ENCODE results near the gene ZNF831. TPM values are rescaled to one million over a fixed set of nuclear protein-coding genes. Genes with fewer than 3 reads are reported as not detected.

The ZNF831 gene
- polyA plus RNA-seq (2012; rRNA removed), result not detected in 2 replicates
- polyA plus RNA-seq (2012; cell fraction: cytosol; rRNA removed), result not detected in 2 replicates
- not detected in 2 replicates for polyA plus RNA-seq (2012; cell fraction: nucleus; rRNA removed)

- H3K9me2 ChIP-seq, result no peaks in the 10 kb centered on the region
- no peaks in the 10 kb centered on the region for H3K4me1 ChIP-seq (ENCODE audit: control insufficient read depth in 1 of 2, insufficient read depth in 2 of 2, low read depth in 1 of 2, low read length in 1 of 2)
- no peak within 1 kb of the TSS for H2AFZ ChIP-seq (ENCODE audit: low read depth)
- H3K9me3 ChIP-seq, result no peaks in the 10 kb centered on the region
- DNase-seq, result no peak
- no peak within 1 kb of the TSS for H3K4me2 ChIP-seq
- no peaks in the 10 kb centered on the region for H3K79me2 ChIP-seq (ENCODE audit: insufficient read depth)
- H3K27me3 ChIP-seq (ENCODE audit: insufficient read depth), result no peaks in the 10 kb centered on the region; the same call in 1 of the 2 replicates
- ChIA-PET CTCF (interaction anchor here (1.9 kb wide), 1 partner anchor 76 kb away, joined by 5 read pairs; no protein-coding TSS in a partner anchor), POLR2A (no interaction called here)
- TF ChIP-seq FOSL2 (IDR thresholded peaks at IDR 0.05; ENCODE audit: borderline replicate concordance, low read depth) (no peak), RCOR1 (IDR thresholded peaks at IDR 0.05; ENCODE audit: low read length) (no peak), USF1 (IDR thresholded peaks at IDR 0.05; ENCODE audit: borderline replicate concordance, low read depth) (no peak), GATA2 (CRISPR knock-in tag; IDR thresholded peaks at IDR 0.05) (no peak), RAD21 (IDR thresholded peaks at IDR 0.05; ENCODE audit: low read length) (no peak), GABPA (IDR thresholded peaks at IDR 0.05; ENCODE audit: low read depth) (no peak)
- TF ChIP-seq, protein P1, sequence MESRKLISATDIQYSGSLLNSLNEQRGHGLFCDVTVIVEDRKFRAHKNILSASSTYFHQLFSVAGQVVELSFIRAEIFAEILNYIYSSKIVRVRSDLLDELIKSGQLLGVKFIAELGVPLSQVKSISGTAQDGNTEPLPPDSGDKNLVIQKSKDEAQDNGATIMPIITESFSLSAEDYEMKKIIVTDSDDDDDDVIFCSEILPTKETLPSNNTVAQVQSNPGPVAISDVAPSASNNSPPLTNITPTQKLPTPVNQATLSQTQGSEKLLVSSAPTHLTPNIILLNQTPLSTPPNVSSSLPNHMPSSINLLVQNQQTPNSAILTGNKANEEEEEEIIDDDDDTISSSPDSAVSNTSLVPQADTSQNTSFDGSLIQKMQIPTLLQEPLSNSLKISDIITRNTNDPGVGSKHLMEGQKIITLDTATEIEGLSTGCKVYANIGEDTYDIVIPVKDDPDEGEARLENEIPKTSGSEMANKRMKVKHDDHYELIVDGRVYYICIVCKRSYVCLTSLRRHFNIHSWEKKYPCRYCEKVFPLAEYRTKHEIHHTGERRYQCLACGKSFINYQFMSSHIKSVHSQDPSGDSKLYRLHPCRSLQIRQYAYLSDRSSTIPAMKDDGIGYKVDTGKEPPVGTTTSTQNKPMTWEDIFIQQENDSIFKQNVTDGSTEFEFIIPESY (IDR thresholded peaks at IDR 0.05; ENCODE audit: borderline replicate concordance, low read depth), result no peak
- TF ChIP-seq, protein P2, sequence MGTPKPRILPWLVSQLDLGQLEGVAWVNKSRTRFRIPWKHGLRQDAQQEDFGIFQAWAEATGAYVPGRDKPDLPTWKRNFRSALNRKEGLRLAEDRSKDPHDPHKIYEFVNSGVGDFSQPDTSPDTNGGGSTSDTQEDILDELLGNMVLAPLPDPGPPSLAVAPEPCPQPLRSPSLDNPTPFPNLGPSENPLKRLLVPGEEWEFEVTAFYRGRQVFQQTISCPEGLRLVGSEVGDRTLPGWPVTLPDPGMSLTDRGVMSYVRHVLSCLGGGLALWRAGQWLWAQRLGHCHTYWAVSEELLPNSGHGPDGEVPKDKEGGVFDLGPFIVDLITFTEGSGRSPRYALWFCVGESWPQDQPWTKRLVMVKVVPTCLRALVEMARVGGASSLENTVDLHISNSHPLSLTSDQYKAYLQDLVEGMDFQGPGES (IDR thresholded peaks at IDR 0.05; ENCODE audit: low read depth, low read length), result no peak
- H3K4me3 ChIP-seq (ENCODE audit: low read depth in 2 of 2, low read length in 1 of 2), result no peak within 1 kb of the TSS
- no peak within 1 kb of the TSS for H3K27ac ChIP-seq (ENCODE audit: low read depth in 2 of 2, low read length in 1 of 2)
- no peaks in the 10 kb centered on the region for H3K36me3 ChIP-seq (replicated peaks in 1 of 2; ENCODE audit: control insufficient read depth in 1 of 2, insufficient read depth in 2 of 2, low read length in 1 of 2)
- H3F3A ChIP-seq (replicated peaks; ENCODE audit: insufficient read depth), result no peaks in the 10 kb centered on the region
- no peak within 1 kb of the TSS for H3K9ac ChIP-seq
- WGBS (ENCODE audit: low lambda C conversion rate), result 32% methylated on average over 10 of the region's 10 CpGs
- no peaks in the 10 kb centered on the region for H4K20me1 ChIP-seq (ENCODE audit: insufficient read depth)
These were observed at the start of gene ZNF831 for GRCh38 chr20:59163631-59164530. Gene ZNF831 (plus strand): TSS chr20:59163821. CDS start chr20:59191020, 27,199 bp downstream.

DNA sequence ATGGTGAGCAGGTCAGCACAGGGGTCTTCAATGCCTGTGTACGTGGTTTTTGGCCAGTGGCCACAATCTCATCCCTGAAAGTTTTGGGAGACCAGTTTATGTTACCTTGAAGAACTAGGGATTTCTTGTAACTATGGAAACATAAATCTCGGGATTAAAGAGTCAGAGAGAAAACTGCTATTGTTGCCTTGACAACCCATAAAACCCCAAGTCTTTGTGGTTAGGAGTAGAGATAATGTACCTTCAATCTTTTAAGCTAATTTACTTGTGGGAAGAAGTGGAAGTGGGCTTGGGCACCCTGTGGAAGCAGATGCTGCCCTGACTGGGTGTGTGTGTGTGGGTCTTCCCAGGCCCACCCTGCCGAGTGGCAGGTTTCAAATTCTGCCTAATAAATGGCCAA is 46.1 kb upstream of the ZNF831 start:
- 11% methylated on average over 3 of the region's 3 CpGs for WGBS (ENCODE audit: low lambda C conversion rate)
- H3K27ac ChIP-seq (ENCODE audit: low read depth in 2 of 2, low read length in 1 of 2), result no peak overlapping the region
- H2AFZ ChIP-seq (ENCODE audit: low read depth), result no peak overlapping the region
- no peak overlapping the region for H3K4me2 ChIP-seq
- POLR2A ChIA-PET, result no interaction called here
- no peaks in the 10 kb centered on the region for H3K36me3 ChIP-seq (replicated peaks in 1 of 2; ENCODE audit: control insufficient read depth in 1 of 2, insufficient read depth in 2 of 2, low read length in 1 of 2)
- CTCF ChIA-PET, result interaction anchor here (0.7 to 0.9 kb wide), 2 partner anchors 9 to 30 kb away, joined by 3 to 4 read pairs; no protein-coding TSS in a partner anchor
- H3F3A ChIP-seq (replicated peaks; ENCODE audit: insufficient read depth), result no peaks in the 10 kb centered on the region
- no peaks in the 10 kb centered on the region for H3K79me2 ChIP-seq (ENCODE audit: insufficient read depth)
- TF ChIP-seq EP300 (IDR thresholded peaks at IDR 0.05; ENCODE audit: borderline replicate concordance in 1 of 2, low read depth in 1 of 2, low read length in 1 of 2), result no peak
- no peak for TF ChIP-seq NRF1 (IDR thresholded peaks at IDR 0.05; ENCODE audit: low read depth, low read length)
- TF ChIP-seq PBX3 (IDR thresholded peaks at IDR 0.05), result no peak
- TF ChIP-seq USF1 (IDR thresholded peaks at IDR 0.05; ENCODE audit: borderline replicate concordance, low read depth), result no peak
- TF ChIP-seq FOSL2 (IDR thresholded peaks at IDR 0.05; ENCODE audit: borderline replicate concordance, low read depth), result no peak
- no peak for TF ChIP-seq TCF12 (IDR thresholded peaks at IDR 0.05)
- H3K9me3 ChIP-seq, result no peaks in the 10 kb centered on the region
- H3K4me1 ChIP-seq (ENCODE audit: control insufficient read depth in 1 of 2, insufficient read depth in 2 of 2, low read depth in 1 of 2, low read length in 1 of 2), result no peaks in the 10 kb centered on the region
- H3K9ac ChIP-seq, result no peak overlapping the region
- H3K4me3 ChIP-seq (ENCODE audit: low read depth in 2 of 2, low read length in 1 of 2), result no peak overlapping the region
- no peaks in the 10 kb centered on the region for H4K20me1 ChIP-seq (ENCODE audit: insufficient read depth)
- no peaks in the 10 kb centered on the region; the same call in 1 of the 2 replicates for H3K27me3 ChIP-seq (ENCODE audit: insufficient read depth)
- no peaks in the 10 kb centered on the region for H3K9me2 ChIP-seq
- no peak for DNase-seq
